IMR-90 (cell line): ENCODE results near the gene CFL2. TPM values are rescaled to one million over a fixed set of nuclear protein-coding genes. Genes with fewer than 3 reads are reported as not detected.

Source experiments
- ATAC-seq: fragments of 200-7000 bp; cut with Tn5 transposase; 2 replicates; pipeline ENCODE4 v1.9.1; 2020; ENCODE audit warnings: low read depth, mild to moderate bottlenecking, moderate library complexity
- BruUV-seq: library from RNA; stranded (reverse); fragments of 400-500 nt; replicated peaks from 2 replicates; lab custom pipeline; 2021; lab: Mats Ljungman, UMichigan
- CTCF ChIA-PET: fragments of 300-600 bp; formaldehyde crosslinking; extraction: SDS; loops from one replicate; lab custom pipeline; 2021; ENCODE audit warnings: antibody characterized with exemption; lab: Yijun Ruan, JAX
- POLR2A ChIA-PET: fragments of 300-600 bp; sonication (Branson Sonifier 250); formaldehyde crosslinking; loops from one replicate; lab custom pipeline; 2022; ENCODE audit warnings: antibody characterized with exemption; ENCODE audit not compliant: unreplicated experiment; lab: Charles Lee
- DNase-seq: peaks from one replicate; pipeline ENCODE4 v3.0.0; 2013
- H2AFZ ChIP-seq: replicated peaks from 2 replicates; pipeline ENCODE3; 2013; ENCODE audit warnings: low read length, mild to moderate bottlenecking; ENCODE audit not compliant: poor library complexity
- H2AK5ac ChIP-seq: 2 replicates; pipeline ENCODE4 v1.6.1; 2013; ENCODE audit warnings: low read depth, low read length, inconsistent platforms
- H2AK9ac ChIP-seq: replicated peaks from 2 replicates; pipeline ENCODE3; 2013; ENCODE audit warnings: mild to moderate bottlenecking, low read depth, low read length, moderate library complexity; ENCODE audit not compliant: poor library complexity
- H2BK120ac ChIP-seq: 2 replicates; pipeline ENCODE4 v1.6.1; 2013; ENCODE audit warnings: low read depth, low read length, inconsistent platforms
- H2BK15ac ChIP-seq: 3 replicates; pipeline ENCODE4 v1.6.1; 2013; ENCODE audit warnings: low read depth, low read length, inconsistent platforms
- H2BK20ac ChIP-seq: 2 replicates; pipeline ENCODE4 v1.6.1; 2013; ENCODE audit warnings: low read depth, mild to moderate bottlenecking, inconsistent platforms, low read length, moderate library complexity
- H2BK5ac ChIP-seq: 2 replicates; pipeline ENCODE4 v1.6.1; 2013; ENCODE audit warnings: mild to moderate bottlenecking, low read depth, low read length, inconsistent platforms; ENCODE audit not compliant: poor library complexity, severe bottlenecking
- H3K14ac ChIP-seq: replicated peaks from 2 replicates; pipeline ENCODE4 v1.6.1; 2013; ENCODE audit warnings: low read depth, low read length, inconsistent platforms
- H3K18ac ChIP-seq: 2 replicates; pipeline ENCODE4 v1.6.1; 2013; ENCODE audit warnings: low read depth, low read length, control low read depth
- H3K23ac ChIP-seq: 2 replicates; pipeline ENCODE4 v1.6.1; 2013; ENCODE audit warnings: low read depth, low read length, inconsistent platforms
- H3K27ac ChIP-seq: 2 replicates; pipeline ENCODE4 v1.5.1; 2013; ENCODE audit warnings: mild to moderate bottlenecking, control low read depth, low read length; ENCODE audit not compliant: insufficient read depth
- H3K27me3 ChIP-seq: 2 replicates; pipeline ENCODE4 v1.6.1; 2013; ENCODE audit warnings: low read length; ENCODE audit not compliant: control insufficient read depth, insufficient read depth
- H3K36me3 ChIP-seq: 2 replicates; pipeline ENCODE4 v1.6.1; 2013; ENCODE audit warnings: low read length, mixed read lengths; ENCODE audit not compliant: control insufficient read depth, insufficient read depth
- H3K4ac ChIP-seq: 2 replicates; pipeline ENCODE4 v1.6.1; 2013; ENCODE audit warnings: low read depth, low read length, inconsistent platforms
- H3K4me1 ChIP-seq: 2 replicates; pipeline ENCODE4 v1.6.1; 2013; ENCODE audit warnings: low read length, mixed read lengths; ENCODE audit not compliant: control insufficient read depth, insufficient read depth
- H3K4me2 ChIP-seq: 2 replicates; pipeline ENCODE4 v1.6.1; 2013; ENCODE audit warnings: low read depth, mild to moderate bottlenecking, control low read depth, low read length, moderate library complexity
- H3K4me3 ChIP-seq: 2 replicates; pipeline ENCODE4 v1.5.1; 2013; ENCODE audit warnings: low read depth, mild to moderate bottlenecking, control low read depth, low read length, moderate library complexity; ENCODE audit not compliant: insufficient read depth
- H3K56ac ChIP-seq: 2 replicates; pipeline ENCODE4 v1.6.1; 2013; ENCODE audit warnings: low read length, inconsistent platforms; ENCODE audit not compliant: insufficient read depth; ENCODE audit errors: extremely low read depth
- H3K79me1 ChIP-seq, 2 experiments: 2 replicates each; pipeline ENCODE4 v1.6.1; 2013; ENCODE audit warnings: low read length in 2 of 2, inconsistent platforms in 1 of 2, low read depth in 1 of 2
- H3K9ac ChIP-seq: 2 replicates; pipeline ENCODE4 v1.6.1; 2013; ENCODE audit warnings: low read depth, low read length, control low read depth
- H3K9me1 ChIP-seq: 2 replicates; pipeline ENCODE4 v1.6.1; 2013; ENCODE audit warnings: low read length, inconsistent platforms; ENCODE audit not compliant: insufficient read depth
- H3K9me3 ChIP-seq: 2 replicates; pipeline ENCODE4 v1.6.1; 2013; ENCODE audit warnings: low read length; ENCODE audit not compliant: control insufficient read depth, insufficient read depth
- H4K20me1 ChIP-seq: 2 replicates; pipeline ENCODE4 v1.6.1; 2013; ENCODE audit warnings: low read length, inconsistent platforms; ENCODE audit not compliant: insufficient read depth
- H4K5ac ChIP-seq: 2 replicates; pipeline ENCODE4 v1.6.1; 2013; ENCODE audit warnings: mild to moderate bottlenecking, low read depth, low read length, control low read depth
- H4K8ac ChIP-seq, 2 experiments: 2 replicates each; pipeline ENCODE4 v1.6.1; 2013; ENCODE audit warnings: low read depth in 2 of 2, low read length in 2 of 2, control low read depth in 1 of 2, inconsistent platforms in 1 of 2
- H4K91ac ChIP-seq: 2 replicates; pipeline ENCODE4 v1.6.1; 2013; ENCODE audit warnings: low read depth, low read length, inconsistent platforms; ENCODE audit not compliant: insufficient read depth
- BHLHE40 ChIP-seq: fragments of 150-350 bp; IDR thresholded peaks from 2 replicates; pipeline ENCODE4 v1.6.1; 2016; ENCODE audit warnings: mild to moderate bottlenecking, low read depth, low read length
- CEBPB ChIP-seq: IDR thresholded peaks from 2 replicates; pipeline ENCODE4 v1.6.1; 2012; ENCODE audit warnings: low read depth, low read length, improper control_type of control experiment
- CHD1 ChIP-seq: IDR thresholded peaks from 2 replicates; pipeline ENCODE4 v1.6.1; 2012; ENCODE audit warnings: low read depth, low read length, improper control_type of control experiment
- FOS ChIP-seq: fragments of 150-350 bp; IDR thresholded peaks from 2 replicates; pipeline ENCODE4 v1.6.1; 2016; ENCODE audit warnings: low read depth, low read length
- MAFK ChIP-seq: IDR thresholded peaks from 2 replicates; pipeline ENCODE4 v1.6.1; 2012; ENCODE audit warnings: low read depth, low read length, improper control_type of control experiment
- MAZ ChIP-seq: IDR thresholded peaks from 2 replicates; pipeline ENCODE4 v1.6.1; 2012; ENCODE audit warnings: low read depth, mild to moderate bottlenecking, low read length, improper control_type of control experiment, moderate library complexity, borderline replicate concordance
- NFE2L2 ChIP-seq: fragments of 150-350 bp; IDR thresholded peaks from 2 replicates; pipeline ENCODE4 v1.6.1; 2016; ENCODE audit warnings: low read depth, mild to moderate bottlenecking, low read length
- POLR2A ChIP-seq: IDR thresholded peaks from 2 replicates; pipeline ENCODE4 v1.6.1; 2012; ENCODE audit warnings: mild to moderate bottlenecking, low read depth, low read length
- RAD21 ChIP-seq: IDR thresholded peaks from 2 replicates; pipeline ENCODE4 v1.6.1; 2012; ENCODE audit warnings: low read length, improper control_type of control experiment
- RCOR1 ChIP-seq: IDR thresholded peaks from 2 replicates; pipeline ENCODE4 v1.6.1; 2012; ENCODE audit warnings: mild to moderate bottlenecking, low read length, improper control_type of control experiment; ENCODE audit not compliant: insufficient replicate concordance
- RFX5 ChIP-seq: IDR thresholded peaks from 2 replicates; pipeline ENCODE4 v1.8.0; 2012; ENCODE audit warnings: low read depth, mild to moderate bottlenecking, low read length, moderate library complexity
- SMC3 ChIP-seq: fragments of 150-350 bp; IDR thresholded peaks from 2 replicates; pipeline ENCODE4 v1.6.1; 2016; ENCODE audit warnings: low read depth, mild to moderate bottlenecking, antibody characterized with exemption, low read length, moderate library complexity
- WGBS, 2 experiments: methylation state at CpG; one replicate each; pipeline versions ENCODE4 v1.1.5 to v1.1.7; 2013; ENCODE audit warnings: missing lambda C conversion rate in 2 of 2; ENCODE audit not compliant: insufficient read length in 1 of 2; ENCODE audit errors: extremely low coverage in 2 of 2; 5-methylcytosine and 5-hydroxymethylcytosine counted together
- dilution Hi-C: fragments of 300-500 bp; cut with HindIII; formaldehyde crosslinking; loops from one replicate; pipeline ENCODE4 v1.14.3; 2018; ENCODE audit warnings: low sequenced_read_pairs; ENCODE audit not compliant: unreplicated experiment
- in situ Hi-C: fragments of 300-500 bp; cut with MboI; formaldehyde crosslinking; loops from 3 replicates; pipeline ENCODE4 v1.14.3; 2019; ENCODE audit warnings: low sequenced_read_pairs, inconsistent platforms, mixed read lengths
- intact Hi-C: fragments of 100-400 bp; cut with micrococcal nuclease; formaldehyde crosslinking; loops from 2 replicates; pipeline ENCODE4 v1.10.0; 2022
- polyA plus RNA-seq, 3 experiments: library from polyadenylated mRNA; depleted of rRNA; stranded (reverse); fragments of >200 nt; gene quantifications; 2 replicates each; pipeline ENCODE4 v1.2.3, GENCODE V29; 2012; ENCODE audit warnings: low replicate concordance in 1 of 3
- total RNA-seq: library from RNA; depleted of rRNA; stranded (reverse); fragments of >200 nt; gene quantifications from 2 replicates; pipeline ENCODE4 v1.2.3, GENCODE V29; 2012
- TF ChIP-seq, protein P1 (sequence below): fragments of 150-350 bp; IDR thresholded peaks from 2 replicates; pipeline ENCODE4 v1.6.1; 2016; ENCODE audit warnings: low read depth, mild to moderate bottlenecking, low read length, moderate library complexity, borderline replicate concordance
- TF ChIP-seq, protein P2 (sequence below): conservative IDR thresholded peaks from 2 replicates; pipeline ENCODE4 v1.5.1; 2012; ENCODE audit warnings: mild to moderate bottlenecking, low read depth, low read length, improper control_type of control experiment
- TF ChIP-seq, protein P3 (sequence below): fragments of 150-350 bp; IDR thresholded peaks from 2 replicates; pipeline ENCODE4 v1.6.1; 2017; ENCODE audit warnings: mild to moderate bottlenecking, antibody characterized with exemption, low read length, low read depth

The CFL2 gene
- total and polyA plus RNA-seq, 2 of the 4 experiments (the other 2 are of a cell fraction): 106 to 151 TPM

DNA sequence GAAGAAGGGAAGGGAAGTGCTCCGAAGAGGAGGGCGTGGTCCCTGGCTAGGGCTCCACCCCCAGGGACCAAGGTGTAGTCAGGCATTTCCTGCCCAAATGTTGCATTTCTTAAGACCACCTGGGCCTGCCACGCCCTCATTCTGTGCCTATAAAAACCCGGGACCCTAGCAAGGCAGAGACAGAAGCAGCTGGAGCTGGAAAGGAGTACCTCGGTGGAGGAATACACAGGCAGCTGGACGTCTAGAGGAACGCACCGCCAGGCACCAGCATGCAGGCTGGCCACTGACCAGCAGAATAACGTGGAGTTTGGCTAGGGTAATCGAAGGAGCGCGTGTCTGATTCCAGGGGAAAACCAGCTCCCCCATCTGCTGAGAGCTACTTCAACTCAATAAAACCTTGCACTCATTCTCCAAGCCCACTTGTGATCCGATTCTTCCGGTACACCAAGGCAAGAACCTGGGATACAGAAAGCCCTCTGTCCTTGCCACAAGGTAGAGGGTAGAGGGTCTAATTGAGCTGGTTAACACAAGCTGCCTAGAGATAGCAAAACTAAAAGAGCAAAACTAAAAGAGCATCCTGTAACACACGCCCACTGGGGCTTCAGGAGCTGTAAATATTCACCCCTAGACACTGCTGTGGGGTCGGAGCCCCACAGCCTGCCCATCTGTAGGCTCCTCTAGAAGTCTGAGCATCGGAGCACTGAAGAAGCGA, 21.0 kb downstream of the CFL2 start:
- WGBS, 2 experiments: 62% methylated on average over 8 of the region's 18 CpGs; no CpG with 5 or more reads in 1 of the 2 experiments
- Histone ChIP-seq H4K8ac (no peak overlapping the region; a peak in 1 of 4 replicates), H3K4me2 (no peak overlapping the region), H2BK120ac (no peak overlapping the region; the same call in 1 of the 2 replicates), H2AK9ac (no peak overlapping the region), H3K9me3 (no peaks in the 10 kb centered on the region), H3K79me1 (no peaks in the 10 kb centered on the region), H3K14ac (no peak overlapping the region; the same call in 1 of the 2 replicates), H4K5ac (no peak overlapping the region), H3K36me3 (no peaks in the 10 kb centered on the region), H3K56ac (no peak overlapping the region; the same call in 1 of the 2 replicates), H3K4me3 (no peak overlapping the region), H4K91ac (no peak overlapping the region), H2BK15ac (no peak overlapping the region), H3K27me3 (no peaks in the 10 kb centered on the region), H2AK5ac (no peak overlapping the region), H4K20me1 (no peaks in the 10 kb centered on the region), H3K27ac (no peak overlapping the region), H2AFZ (peak overlapping the region; percentile 85), H3K9me1 (0 out of 2 replicates have a peak, but pooled peaks cover 4% of the 10 kb centered on the region), H3K4me1 (no peaks in the 10 kb centered on the region), H2BK5ac (no peak overlapping the region), H3K18ac (no peak overlapping the region), H2BK20ac (no peak overlapping the region), H3K23ac (no peak overlapping the region), H3K9ac (no peak overlapping the region), H3K4ac (no peak overlapping the region; the same call in 1 of the 2 replicates)
- POLR2A ChIA-PET: no interaction called here
- CTCF ChIA-PET: interaction anchor here (1.0 kb wide), 1 partner anchor 15 kb away, joined by 12 read pairs; no protein-coding TSS in a partner anchor
- DNase-seq (no peak), ATAC-seq (no peak; the same call in 1 of the 2 replicates)
- intact Hi-C loops (no loop called here), dilution Hi-C loops (no loop called here), in situ Hi-C loops (no loop called here)
- BruUV-seq: no TSS peak
- TF ChIP-seq SMC3: no peak
- no peak for TF ChIP-seq RFX5
- no peak for TF ChIP-seq POLR2A
- TF ChIP-seq, protein P1, sequence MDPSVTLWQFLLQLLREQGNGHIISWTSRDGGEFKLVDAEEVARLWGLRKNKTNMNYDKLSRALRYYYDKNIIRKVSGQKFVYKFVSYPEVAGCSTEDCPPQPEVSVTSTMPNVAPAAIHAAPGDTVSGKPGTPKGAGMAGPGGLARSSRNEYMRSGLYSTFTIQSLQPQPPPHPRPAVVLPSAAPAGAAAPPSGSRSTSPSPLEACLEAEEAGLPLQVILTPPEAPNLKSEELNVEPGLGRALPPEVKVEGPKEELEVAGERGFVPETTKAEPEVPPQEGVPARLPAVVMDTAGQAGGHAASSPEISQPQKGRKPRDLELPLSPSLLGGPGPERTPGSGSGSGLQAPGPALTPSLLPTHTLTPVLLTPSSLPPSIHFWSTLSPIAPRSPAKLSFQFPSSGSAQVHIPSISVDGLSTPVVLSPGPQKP: no peak
- TF ChIP-seq, protein P2, sequence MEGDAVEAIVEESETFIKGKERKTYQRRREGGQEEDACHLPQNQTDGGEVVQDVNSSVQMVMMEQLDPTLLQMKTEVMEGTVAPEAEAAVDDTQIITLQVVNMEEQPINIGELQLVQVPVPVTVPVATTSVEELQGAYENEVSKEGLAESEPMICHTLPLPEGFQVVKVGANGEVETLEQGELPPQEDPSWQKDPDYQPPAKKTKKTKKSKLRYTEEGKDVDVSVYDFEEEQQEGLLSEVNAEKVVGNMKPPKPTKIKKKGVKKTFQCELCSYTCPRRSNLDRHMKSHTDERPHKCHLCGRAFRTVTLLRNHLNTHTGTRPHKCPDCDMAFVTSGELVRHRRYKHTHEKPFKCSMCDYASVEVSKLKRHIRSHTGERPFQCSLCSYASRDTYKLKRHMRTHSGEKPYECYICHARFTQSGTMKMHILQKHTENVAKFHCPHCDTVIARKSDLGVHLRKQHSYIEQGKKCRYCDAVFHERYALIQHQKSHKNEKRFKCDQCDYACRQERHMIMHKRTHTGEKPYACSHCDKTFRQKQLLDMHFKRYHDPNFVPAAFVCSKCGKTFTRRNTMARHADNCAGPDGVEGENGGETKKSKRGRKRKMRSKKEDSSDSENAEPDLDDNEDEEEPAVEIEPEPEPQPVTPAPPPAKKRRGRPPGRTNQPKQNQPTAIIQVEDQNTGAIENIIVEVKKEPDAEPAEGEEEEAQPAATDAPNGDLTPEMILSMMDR: no peak
- TF ChIP-seq BHLHE40: no peak
- no peak for TF ChIP-seq CEBPB
- no peak for TF ChIP-seq CHD1
- no peak for TF ChIP-seq RAD21
- no peak for TF ChIP-seq RCOR1
- TF ChIP-seq FOS: no peak
- TF ChIP-seq NFE2L2: no peak
- no peak for TF ChIP-seq MAFK
- TF ChIP-seq, protein P3, sequence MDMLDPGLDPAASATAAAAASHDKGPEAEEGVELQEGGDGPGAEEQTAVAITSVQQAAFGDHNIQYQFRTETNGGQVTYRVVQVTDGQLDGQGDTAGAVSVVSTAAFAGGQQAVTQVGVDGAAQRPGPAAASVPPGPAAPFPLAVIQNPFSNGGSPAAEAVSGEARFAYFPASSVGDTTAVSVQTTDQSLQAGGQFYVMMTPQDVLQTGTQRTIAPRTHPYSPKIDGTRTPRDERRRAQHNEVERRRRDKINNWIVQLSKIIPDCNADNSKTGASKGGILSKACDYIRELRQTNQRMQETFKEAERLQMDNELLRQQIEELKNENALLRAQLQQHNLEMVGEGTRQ: no peak
- TF ChIP-seq MAZ: no peak
